ENCODE data around the gene SRBD1.

DNA sequence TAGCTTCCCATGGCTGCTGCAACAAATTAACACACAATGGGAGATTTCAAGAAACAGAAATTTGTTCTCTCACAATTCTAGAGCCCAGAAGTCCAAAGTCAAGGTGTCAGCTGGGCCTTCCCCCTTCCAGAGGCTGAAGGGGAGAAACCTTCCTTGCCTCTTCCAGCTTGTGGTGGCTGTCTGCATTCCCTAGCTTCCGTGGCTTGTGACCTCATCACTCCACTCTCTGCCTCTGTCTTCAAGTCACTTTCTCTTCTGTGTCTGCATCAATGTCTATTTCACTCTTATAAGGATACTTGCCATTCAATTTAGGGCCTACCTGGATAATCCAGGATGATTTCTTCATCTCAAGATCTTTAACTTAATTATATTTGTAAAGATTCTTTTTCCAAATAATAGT lies 16.8 kb upstream of the SRBD1 start:
- TF ChIP-seq CTCF (IDR thresholded peaks at IDR 0.05) = no peak
- TF ChIP-seq POLR2AphosphoS5 (IDR thresholded peaks at IDR 0.05) = no peak
- no peak for TF ChIP-seq POLR2A (IDR thresholded peaks at IDR 0.05)
- TF ChIP-seq EP300 (IDR thresholded peaks at IDR 0.05; ENCODE audit: low read depth) = no peak

All from transverse colon (tissue), 4 donors.